ENCODE data around the gene SV2B.
"Not testable (repeated sequence)": the region's sequence is repeated elsewhere in the genome, so short reads cannot be mapped to it uniquely, and the experiment has no call there.

The SV2B gene

DNA sequence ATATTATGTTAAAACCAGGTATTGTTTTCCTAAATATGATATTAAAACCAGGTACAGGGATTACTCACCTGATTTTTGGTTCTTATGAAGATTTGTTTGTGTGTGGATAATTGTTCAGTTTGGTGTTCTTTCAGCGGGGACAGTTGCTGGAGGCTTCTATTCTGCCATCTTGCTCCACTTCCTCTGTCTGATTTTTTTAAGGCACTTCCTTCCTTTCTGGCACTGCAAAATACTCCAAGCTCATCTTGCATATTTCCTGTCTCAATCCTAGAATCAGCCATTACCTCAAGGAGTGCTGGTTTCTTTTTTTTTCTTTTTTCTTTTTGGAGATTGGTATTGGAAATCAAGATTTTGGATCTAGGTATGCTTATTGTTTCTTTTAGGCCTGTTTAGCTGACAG lies 229.9 kb downstream of the SV2B start:
- DNase-seq, result no peak

- peak; percentile 45 for DNase-seq
These were observed 231.5 kb downstream of the SV2B start for GRCh38 chr15:91331581-91331980.

DNA sequence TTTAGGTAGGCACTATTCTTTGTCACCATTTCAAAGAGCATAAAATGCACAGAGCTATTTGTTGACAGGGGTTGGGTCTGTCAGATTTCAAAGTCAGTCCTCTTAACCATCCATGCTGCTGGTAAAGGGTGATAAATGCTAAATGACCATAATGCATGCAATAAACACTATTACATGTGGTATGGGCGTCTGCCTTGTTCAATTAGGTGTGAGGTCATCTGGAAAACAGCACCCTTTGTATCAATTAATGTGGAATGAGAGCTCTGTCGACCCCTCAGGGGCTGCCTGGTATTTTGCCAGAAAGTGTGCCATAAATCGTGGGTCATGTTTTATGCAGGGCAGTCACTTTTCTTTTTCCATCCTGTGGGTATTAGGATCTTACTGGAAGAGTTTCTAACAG lies 235.6 kb downstream of the SV2B start:
- peak; percentile 16 for DNase-seq

DNA sequence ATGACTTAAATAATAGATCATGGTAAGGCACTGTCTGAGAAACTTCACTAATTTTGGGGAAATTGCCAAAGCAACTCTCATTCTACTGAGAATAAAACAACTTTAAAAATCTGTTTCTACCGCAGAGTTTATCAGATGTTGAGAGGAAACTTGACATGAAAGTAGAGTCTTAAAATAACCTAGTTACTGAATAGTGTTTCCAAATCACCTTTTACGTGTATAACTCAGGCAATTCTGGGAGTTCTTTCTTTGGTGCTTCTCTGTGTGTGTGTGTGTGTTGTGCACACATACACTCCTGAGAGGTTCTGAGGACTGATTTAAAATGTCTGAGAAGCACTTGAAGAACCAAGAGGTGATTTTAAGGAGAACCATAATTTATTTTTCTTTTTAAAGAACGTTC lies 236.6 kb downstream of the SV2B start:
- DNase-seq, result no peak

DNA sequence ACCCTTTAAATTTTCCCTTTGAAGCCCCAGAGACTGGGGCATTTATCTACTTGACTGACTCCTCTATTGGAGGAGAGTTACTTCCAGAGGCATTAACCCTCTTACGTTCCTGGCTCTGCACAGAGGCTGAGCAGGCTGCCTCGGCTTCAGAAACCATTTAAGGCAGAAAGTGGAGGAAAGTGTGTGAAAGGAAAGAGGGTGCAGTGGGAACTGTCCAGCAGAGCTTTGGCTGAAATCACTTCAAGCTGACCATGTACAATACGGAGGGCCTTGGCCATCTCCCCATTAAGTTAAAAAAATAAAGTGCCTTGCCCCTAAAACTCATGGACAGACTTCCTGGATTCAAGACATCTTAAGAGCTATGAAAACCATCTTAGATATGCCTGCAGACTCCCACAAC lies 238.7 kb downstream of the SV2B start:
- no peak for DNase-seq

DNA sequence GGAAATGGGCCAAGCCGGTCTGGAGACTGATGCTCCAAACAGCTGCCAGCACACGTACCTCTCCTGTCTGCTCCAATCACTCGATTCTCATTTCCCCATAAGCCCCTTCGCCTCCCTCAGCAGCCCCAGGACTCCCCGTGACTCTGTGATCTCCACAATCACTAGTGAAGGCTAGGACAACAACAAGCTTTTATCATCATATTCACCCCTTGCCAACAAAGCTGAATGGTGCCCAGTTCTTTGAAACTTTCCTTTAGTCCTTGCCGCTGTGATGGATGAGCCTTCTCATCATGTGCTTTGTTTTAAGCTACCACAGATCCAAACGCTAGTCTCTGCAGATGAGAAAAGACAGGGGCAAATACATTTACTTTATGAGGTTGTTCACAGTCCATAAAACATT lies 242.0 kb downstream of the SV2B start:
- no peak for DNase-seq

DNA sequence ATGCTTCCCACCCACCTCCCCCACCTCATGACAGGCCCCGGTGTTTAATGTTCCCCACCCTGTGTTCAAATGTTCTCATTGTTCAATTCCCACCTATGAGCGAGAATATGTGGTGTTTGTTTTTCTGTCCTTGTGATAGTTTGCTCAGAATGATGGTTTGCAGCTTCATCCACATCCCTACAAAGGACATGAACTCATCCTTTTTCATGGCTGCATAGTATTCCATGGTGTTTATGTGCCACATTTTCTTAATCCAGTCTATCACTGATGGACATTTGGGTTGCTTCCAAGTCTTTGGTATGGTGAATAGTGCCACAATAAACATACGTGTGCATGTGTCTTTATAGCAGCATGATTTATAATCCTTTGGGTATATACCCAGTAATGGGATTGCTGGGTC lies 244.9 kb downstream of the SV2B start:
- DNase-seq, result not testable (repeated sequence)

DNA sequence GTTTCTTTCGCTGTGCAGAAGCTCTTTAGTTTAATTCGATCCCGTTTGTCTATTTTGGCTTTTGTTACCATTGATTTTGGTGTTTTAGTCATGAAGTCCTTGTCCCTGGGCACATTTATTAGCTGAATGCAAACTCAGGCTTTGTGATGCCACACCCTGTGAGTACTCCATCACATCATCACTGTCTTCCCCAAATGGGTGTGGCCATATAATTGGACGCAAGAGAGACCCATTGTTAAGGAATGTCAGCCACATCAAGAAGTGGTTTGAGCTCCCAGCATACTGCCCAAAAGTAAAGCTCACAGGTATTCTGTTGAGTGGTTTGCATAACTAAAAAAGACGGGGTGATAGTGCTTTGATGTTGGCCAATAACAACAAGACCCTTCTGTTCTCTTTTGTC lies 245.7 kb downstream of the SV2B start:
- DNase-seq, result no peak

DNA sequence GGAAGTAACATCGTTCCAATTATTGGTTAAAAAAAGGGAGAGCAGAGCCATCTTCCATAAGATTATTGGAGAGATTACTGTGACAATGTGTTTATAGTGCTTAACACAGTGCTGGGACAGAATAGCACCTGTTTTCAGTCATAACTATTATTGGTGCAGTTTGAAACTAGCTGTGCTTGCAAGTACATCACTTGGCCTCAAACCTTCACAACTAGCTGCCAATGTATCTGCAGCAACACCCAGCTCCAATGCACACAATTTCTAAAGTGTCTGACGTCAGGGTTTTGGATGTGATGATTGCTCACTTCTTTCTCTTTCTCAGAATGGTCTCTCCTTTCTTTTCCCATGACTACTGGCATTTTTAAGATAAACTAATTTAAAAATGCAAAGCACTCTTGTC lies 246.2 kb downstream of the SV2B start:
- no peak for DNase-seq

- DNase-seq, result no peak
These were observed 248.9 kb downstream of the SV2B start for GRCh38 chr15:91348752-91349500.
